Sigmoid colon (tissue), 4 donors: ENCODE measurements around the gene MAGED2.

Source experiments
- POLR2A ChIP-seq, 2 donors: fragments of 450-650 bp; IDR thresholded peaks; one replicate each; pipeline ENCODE4 v1.6.1; 2016; ENCODE audit warnings: antibody characterized with exemption in 2 of 2, mild to moderate bottlenecking in 2 of 2, moderate library complexity in 2 of 2
- POLR2AphosphoS5 ChIP-seq, 4 donors: sonication (generic); formaldehyde crosslinking; IDR thresholded peaks; one replicate each; pipeline ENCODE4 v1.6.1; 2017; ENCODE audit warnings: antibody characterized with exemption in 4 of 4
- TF ChIP-seq, protein P1 (sequence below), 4 experiments: fragments of 450-650 bp in 3 of 4; fragments of 200-600 bp in 1 of 4; IDR thresholded peaks; one replicate each; pipeline ENCODE4 v1.5.1; 2016 to 2019; ENCODE audit warnings: antibody characterized with exemption in 4 of 4, mild to moderate bottlenecking in 3 of 4, moderate library complexity in 2 of 4

DNA sequence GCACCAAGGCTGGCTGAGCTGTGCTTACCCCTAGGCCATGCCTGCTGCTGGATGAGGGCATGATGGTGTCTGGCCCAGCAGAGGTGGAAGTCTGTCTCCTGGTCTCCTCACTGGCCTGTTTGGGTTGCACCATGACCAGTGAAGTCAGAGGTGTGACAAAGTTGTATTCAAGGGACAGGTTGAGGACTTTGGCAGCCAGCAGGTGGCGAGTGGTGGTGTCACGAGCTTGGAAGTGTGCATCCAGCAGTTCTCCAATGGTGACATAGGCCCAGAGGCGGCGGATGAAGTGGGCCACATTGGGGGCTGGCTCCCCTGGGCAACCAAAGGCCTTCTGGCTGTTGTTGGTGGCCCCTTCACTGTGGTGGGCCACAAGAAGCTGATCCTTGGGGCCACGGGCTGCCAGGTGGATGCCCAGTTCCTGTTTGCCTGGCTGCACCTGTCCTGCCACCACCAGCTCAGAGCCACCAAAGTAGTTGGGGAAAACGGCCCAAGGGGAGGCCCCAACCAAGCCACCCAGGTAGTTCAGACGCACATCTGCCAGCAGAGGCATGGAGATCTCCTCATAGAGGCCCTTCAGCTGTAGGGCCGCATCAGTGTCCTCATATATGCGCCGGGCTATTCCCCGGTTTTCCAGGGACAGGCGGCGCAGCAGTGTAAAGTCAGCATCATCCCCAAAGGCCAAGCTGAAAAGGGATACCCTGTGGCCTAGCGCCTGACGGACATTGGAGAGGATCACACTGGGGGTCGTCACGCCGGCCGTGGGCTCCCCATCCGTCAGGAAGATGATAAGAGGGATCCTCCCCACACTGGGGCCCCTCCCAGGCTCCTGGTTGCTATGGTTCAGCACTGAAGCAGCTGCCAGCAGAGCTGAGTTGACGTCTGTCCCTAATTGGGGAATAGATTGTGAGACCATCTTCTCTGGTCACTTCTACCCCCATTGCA is 49.2 kb upstream of the MAGED2 start:
- TF ChIP-seq, protein P1, sequence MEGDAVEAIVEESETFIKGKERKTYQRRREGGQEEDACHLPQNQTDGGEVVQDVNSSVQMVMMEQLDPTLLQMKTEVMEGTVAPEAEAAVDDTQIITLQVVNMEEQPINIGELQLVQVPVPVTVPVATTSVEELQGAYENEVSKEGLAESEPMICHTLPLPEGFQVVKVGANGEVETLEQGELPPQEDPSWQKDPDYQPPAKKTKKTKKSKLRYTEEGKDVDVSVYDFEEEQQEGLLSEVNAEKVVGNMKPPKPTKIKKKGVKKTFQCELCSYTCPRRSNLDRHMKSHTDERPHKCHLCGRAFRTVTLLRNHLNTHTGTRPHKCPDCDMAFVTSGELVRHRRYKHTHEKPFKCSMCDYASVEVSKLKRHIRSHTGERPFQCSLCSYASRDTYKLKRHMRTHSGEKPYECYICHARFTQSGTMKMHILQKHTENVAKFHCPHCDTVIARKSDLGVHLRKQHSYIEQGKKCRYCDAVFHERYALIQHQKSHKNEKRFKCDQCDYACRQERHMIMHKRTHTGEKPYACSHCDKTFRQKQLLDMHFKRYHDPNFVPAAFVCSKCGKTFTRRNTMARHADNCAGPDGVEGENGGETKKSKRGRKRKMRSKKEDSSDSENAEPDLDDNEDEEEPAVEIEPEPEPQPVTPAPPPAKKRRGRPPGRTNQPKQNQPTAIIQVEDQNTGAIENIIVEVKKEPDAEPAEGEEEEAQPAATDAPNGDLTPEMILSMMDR (IDR thresholded peaks at IDR 0.05), result no peak
- TF ChIP-seq POLR2A (IDR thresholded peaks at IDR 0.05), result no peak
- no peak for TF ChIP-seq POLR2AphosphoS5 (IDR thresholded peaks at IDR 0.05)
